ENCODE measurements around the gene GRK3.

GRK3 gene

DNA sequence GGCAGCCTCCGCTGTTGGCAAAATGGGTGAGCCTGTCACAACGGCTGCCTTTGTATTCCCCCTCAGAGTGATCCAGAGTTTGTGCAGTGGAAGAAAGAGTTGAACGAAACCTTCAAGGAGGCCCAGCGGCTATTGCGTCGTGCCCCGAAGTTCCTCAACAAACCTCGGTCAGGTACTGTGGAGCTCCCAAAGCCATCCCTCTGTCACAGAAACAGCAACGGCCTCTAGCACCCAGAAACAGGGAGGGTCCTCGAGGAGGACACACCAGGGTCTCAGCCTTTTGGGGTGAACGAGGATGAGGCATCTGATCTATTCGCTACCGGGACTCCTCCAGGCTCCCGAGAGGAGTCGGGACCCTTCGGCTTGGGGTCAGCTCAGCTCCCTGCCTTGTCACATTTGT is 157.7 kb downstream of the GRK3 start:
- ATAC-seq (replicated peaks) (no peak), DNase-seq (no peak)
- Mint-ChIP-seq H3K9me3 (no peaks in the 10 kb centered on the region), H3K27me3 (no peaks in the 10 kb centered on the region), H3K4me3 (no peak overlapping the region), H3K27ac (no peak overlapping the region), H3K4me1 (no peaks in the 10 kb centered on the region), H3K36me3 (peaks cover 14 to 31% of the 10 kb centered on the region in 2 donors)

DNA sequence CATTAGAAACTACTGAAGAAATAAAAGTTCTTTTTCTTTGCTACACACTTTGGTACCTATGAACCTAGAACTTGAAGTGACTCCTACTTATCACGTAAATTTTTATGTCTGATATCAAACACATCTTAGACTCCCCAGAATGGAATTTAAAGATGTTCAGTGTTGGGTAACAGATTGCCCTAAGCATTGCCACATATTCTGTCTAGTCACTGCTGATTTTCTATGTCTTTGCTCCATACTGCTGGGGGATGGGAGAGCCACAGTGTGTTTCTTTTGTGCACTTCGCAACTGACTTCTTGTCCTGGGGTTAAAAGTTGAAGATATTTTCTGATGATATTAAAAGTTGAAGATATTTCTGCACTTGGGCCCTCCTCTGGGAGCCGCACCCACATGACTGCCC is 158.2 kb downstream of the GRK3 start:
- Mint-ChIP-seq H3K27ac (no peak overlapping the region), H3K36me3 (peaks cover 14 to 31% of the 10 kb centered on the region in 2 donors), H3K9me3 (no peaks in the 10 kb centered on the region), H3K27me3 (no peaks in the 10 kb centered on the region), H3K4me3 (no peak overlapping the region), H3K4me1 (no peaks in the 10 kb centered on the region)
- DNase-seq (no peak), ATAC-seq (replicated peaks) (no peak)

DNA sequence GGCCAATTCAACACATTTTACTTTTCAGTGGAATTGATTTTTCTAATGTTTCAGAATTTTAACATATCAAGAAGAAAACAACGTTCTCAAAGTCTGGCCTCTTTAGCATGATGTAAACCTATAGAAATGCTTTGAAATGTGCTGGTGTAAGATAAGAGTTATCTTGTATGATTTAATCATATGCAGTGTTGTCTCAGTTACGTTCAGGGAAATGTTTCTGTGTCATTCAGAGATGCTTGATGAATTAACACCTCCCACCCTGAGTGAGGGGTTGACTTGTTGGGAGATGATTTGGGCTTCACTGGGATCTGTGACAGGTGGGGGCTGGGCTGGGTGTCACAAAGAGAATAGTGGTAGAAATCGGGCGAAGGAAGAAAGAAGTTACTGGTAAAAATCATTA is 161.8 kb downstream of the GRK3 start:
- H3K4me3 Mint-ChIP-seq, result peak overlapping the region in 1 of 2 donors; percentile 14
- H3K27me3 Mint-ChIP-seq, result no peaks in the 10 kb centered on the region
- no peak for ATAC-seq (replicated peaks)
- peaks cover 18 to 37% of the 10 kb centered on the region in 2 donors for H3K36me3 Mint-ChIP-seq
- H3K27ac Mint-ChIP-seq, result peak overlapping the region; percentile 16
- no peak for DNase-seq
- H3K9me3 Mint-ChIP-seq, result no peaks in the 10 kb centered on the region
- H3K4me1 Mint-ChIP-seq, result peaks cover 10 to 17% of the 10 kb centered on the region in 2 donors

DNA sequence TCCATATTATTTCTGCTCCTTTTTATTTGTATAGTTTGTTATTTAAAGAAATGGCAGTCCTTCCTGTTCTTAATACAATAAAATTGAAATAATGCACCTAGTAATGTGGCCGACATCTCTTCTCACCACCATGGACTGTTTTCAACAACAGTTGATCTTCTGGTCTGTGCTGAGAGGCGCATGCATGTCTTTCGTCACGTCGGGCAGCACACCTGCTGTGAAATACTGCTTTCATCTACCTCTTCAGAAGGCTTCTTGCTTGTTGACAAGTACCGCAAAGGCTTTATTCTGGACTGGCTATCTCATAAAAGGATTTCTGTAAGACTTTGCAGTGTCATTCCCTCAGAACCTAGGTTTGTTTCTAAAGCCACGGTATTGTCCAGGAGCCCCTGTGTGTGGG is 163.6 kb downstream of the GRK3 start:
- H3K27me3 Mint-ChIP-seq, result no peaks in the 10 kb centered on the region
- H3K4me3 Mint-ChIP-seq, result no peak overlapping the region

DNA sequence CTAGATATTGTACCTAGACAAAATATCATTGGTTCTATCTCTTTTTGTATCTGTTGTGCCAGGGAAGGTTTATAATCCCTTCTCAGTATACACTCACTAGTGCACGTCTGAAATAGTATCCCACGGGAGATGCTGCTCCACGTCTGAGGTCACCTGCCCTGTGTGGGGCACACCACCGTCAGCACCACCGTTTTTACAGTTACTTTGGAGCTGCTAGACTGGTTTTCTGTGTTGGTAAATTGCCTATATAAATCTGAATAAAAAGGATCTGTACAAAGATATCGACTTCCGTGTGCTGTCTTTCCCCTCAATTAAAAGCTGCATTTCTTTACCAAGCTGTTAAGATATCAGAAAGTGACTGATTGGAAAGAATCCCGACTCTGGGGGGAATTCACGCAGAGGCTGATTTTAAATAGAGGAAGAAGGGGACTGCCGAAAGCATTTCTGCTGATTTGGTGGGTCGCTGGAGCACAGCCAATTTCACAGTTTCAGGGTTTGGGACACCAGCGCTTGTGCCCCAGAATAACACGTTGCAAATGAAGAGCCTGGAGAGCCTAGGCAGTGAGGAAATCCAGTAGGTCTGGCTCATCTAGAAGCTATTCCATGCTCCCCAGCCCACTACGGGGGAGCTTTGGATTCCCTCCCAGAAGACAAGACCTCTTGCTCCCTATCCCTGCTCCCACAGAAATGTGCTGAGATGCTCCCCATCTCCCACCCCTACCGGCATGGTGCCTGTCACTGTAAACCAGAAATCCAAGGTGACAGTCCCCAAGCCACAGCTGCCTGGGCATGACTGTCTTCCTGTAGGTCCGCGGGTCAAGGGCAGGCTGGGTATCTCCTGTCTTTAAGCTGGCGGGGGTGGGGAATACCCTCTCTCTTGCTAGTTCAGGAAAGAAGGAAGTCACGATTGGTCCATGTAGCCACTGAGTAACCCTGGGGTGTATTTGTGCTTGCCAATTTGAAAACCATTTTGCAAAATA is 164.8 kb downstream of the GRK3 start:
- peak; percentile 57 to 76 for ATAC-seq (replicated peaks)
- Mint-ChIP-seq H3K9me3 (no peaks in the 10 kb centered on the region), H3K4me1 (peaks cover 13 to 17% of the 10 kb centered on the region in 2 donors), H3K36me3 (peaks cover 12 to 27% of the 10 kb centered on the region in 2 donors), H3K27ac (peak overlapping the region; percentile 59), H3K4me3 (no peak overlapping the region), H3K27me3 (no peaks in the 10 kb centered on the region)
- no peak for DNase-seq

More for the DNA sequence above, 163.6 kb downstream of the GRK3 start:
- H3K27ac Mint-ChIP-seq, result no peak overlapping the region
- H3K9me3 Mint-ChIP-seq, result no peaks in the 10 kb centered on the region
- ATAC-seq (replicated peaks), result no peak
- peaks cover 12 to 28% of the 10 kb centered on the region in 2 donors for H3K36me3 Mint-ChIP-seq
- no peak for DNase-seq
- peaks cover 10 to 17% of the 10 kb centered on the region in 2 donors for H3K4me1 Mint-ChIP-seq

DNA sequence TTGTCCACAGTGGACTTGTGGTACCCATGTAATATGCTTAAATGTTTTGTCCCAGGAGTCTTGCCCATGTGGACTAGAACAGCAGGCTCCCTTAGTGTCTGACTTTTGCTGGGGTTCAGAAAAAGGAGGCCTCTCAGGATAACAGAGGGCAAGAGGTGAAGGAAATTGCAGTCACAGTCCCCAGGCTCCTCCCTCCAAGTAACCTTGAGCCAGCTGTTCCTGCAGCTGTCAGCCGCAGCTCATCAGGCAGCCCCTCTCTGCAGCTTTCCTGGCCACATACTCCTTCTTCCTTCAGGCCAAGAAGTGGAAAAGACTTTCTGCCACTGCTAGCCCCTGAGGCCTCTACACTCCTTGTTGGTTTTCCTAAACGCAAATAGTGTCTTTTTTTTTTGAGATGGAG is 171.2 kb downstream of the GRK3 start:
- Mint-ChIP-seq H3K4me3 (no peak overlapping the region), H3K27ac (no peak overlapping the region), H3K36me3 (no peaks in the 10 kb centered on the region), H3K9me3 (no peaks in the 10 kb centered on the region), H3K27me3 (peaks cover 0 to 3% of the 10 kb centered on the region in 2 donors), H3K4me1 (peaks cover 9 to 17% of the 10 kb centered on the region in 2 donors)
- no peak for ATAC-seq (replicated peaks)
- DNase-seq, result no peak

DNA sequence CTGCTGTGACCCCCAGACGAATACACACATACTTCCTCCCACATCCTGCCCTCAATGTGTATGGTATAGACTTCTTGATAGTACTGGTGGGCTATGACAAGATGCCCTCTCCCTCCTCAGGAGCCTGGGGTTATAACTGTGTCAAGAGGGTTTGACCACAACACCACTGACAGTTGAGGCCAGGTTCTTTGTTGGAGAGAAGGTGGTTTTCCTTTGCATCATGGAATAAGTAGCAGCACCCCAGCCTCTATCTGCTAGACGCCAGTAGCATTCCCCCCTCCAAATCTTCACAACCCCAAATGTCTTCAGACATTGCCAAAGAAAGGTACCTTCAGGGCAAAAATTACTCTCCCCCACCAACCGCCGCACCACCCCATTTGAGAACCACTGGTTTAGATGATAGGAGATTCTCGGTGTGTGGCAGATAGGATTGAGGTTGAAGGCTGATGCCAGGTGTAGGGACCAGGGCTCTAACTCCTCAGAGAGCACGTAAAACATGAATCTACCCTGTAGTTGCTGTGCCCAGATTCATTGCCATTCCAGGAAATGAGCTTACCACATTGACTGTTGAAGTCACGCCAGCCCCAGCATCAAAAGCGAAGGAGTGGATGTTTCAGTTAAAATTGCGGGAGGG is 172.0 kb downstream of the GRK3 start:
- Mint-ChIP-seq H3K27me3 (peaks cover 0 to 3% of the 10 kb centered on the region in 2 donors), H3K36me3 (no peaks in the 10 kb centered on the region), H3K27ac (peak overlapping the region; percentile 82), H3K4me1 (peaks cover 9 to 17% of the 10 kb centered on the region in 2 donors), H3K4me3 (peak overlapping the region in 1 of 2 donors; percentile 59), H3K9me3 (no peaks in the 10 kb centered on the region)
- DNase-seq (no peak), ATAC-seq (replicated peaks) (peak; percentile 75 to 82)

DNA sequence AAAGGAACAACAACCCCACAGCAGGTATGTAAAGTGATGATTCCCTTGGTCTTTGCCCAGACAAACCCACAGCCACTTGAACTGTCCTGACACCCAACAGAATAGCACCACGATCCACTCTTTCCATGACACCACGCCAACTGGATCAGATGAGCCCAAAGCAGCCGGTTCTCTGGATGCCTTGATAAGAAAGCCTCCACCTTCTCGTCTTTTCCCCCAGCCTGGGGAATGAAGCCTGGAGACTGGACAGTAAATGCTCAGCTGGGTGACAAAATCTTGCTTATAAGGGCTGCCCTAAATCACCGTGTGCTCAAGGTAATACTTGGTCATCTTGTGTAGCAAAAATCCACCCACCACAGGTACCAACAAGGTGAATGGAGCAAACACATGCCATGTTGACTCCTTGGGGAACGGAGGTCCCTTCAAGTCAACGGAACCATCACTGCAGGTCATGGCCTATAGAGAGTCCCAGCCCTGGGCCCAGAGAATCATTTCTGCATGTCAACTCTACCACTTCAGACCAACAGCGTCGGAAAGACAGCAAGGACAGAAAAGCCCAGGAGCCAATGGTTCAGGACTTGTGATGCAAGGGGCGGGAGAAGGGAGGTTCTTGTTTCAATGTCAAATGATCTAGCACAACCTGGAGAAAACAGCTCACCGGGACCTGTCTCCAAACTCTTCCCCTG is 175.3 kb downstream of the GRK3 start:
- ATAC-seq (replicated peaks) (no peak), DNase-seq (no peak)
- Mint-ChIP-seq H3K9me3 (no peaks in the 10 kb centered on the region), H3K27ac (no peak overlapping the region), H3K4me3 (no peak overlapping the region), H3K36me3 (no peaks in the 10 kb centered on the region), H3K27me3 (peaks cover 0 to 8% of the 10 kb centered on the region in 2 donors), H3K4me1 (peaks cover 6 to 17% of the 10 kb centered on the region in 2 donors)

DNA sequence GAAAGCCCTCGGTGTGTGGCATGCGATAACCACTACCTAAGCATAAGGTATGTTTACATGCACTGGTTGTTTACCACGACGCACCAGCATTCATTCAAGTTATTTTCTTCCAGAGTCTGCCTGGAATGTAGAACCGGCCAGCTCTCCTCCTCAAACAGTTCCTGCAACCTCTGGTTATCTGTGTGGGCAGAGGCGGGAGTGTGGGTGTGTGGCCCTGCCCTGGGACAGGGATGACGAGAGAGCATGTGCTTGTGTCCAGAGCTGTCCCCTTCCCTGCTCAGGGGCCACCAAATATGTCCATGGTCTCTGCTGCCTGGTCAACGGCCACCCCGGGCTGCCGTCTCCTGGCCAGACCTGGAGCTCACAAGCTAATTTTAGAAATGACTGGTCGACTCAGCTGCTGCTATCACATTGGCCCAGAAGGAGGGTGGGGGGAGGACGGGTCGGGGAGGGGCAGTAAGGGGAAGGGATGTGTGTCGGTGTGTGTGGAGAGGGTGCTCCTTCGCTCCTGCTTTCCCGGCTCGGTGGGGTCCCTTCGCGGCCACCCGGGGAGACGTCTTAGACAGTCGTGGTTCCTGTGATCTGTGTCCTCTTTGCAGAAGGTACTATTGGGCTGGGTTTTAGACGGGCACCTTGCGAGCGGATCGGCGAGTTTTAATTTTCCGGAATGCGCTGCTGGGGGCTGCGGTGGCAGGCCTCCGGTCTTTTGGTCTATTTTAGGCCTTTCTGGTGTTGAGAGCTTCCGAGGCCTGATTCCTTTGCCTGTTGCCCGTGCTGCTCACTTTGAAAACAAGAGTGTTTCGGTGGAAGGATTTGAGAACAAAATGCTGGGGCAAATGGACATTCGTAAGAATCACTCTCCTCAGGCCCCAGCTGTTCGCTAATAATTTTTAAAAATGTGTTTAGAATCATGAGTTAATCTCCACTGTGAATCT is 177.5 kb downstream of the GRK3 start, which contains the start of gene MYO18B:
Gene MYO18B, plus strand, starts transcription at position 497 of the 935 bp plus-strand sequence. CDS start 18,905 bp downstream, outside the sequence.
- Mint-ChIP-seq H3K27ac (no peak within 1 kb of the TSS), H3K27me3 (peaks cover 0 to 8% of the 10 kb centered on the region in 2 donors), H3K9me3 (no peaks in the 10 kb centered on the region), H3K4me1 (peaks cover 2 to 7% of the 10 kb centered on the region in 2 donors), H3K4me3 (peak within 1 kb of the TSS in 1 of 2 donors; percentile 52), H3K36me3 (no peaks in the 10 kb centered on the region)
- no peak for ATAC-seq (replicated peaks)
- DNase-seq, result no peak

DNA sequence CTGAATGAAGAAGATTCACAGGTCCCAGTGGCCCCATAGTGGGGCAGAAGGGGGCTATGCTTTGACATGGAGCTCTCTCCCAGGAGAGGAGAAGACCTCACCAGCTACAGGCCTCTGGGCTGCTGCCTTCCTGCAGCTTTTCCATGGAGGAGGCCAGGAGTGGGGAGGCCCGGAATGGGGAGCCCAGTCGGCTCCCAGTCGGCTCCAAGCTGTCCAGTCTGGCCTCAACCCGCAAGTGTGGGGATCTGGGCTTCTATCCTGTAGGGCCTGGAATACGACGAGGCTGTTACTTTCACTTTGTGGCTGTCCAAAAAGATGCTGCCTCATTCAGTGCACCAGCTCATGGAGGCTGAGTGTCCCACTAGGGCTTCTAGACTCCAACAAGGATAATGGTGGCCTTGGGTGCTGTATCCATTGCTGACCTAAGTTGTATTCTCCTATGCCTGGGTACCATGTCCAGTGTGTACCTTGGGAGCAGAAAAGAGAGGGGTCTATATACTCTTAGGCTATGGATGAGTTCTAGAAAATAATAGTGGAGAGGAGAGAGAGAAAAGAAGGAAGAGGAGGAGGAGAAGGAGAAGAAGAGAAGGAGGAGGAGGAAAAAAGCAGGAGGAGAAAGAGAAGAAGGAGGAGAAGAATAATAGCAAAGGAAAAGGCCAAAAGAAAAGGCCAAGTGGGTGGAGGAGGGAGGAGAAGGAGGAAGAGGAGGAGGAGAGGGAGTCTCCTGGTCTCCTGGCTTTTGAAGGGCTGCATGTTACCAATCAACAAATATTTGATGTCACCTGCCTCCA is 178.6 kb downstream of the GRK3 start:
- ATAC-seq (replicated peaks), result no peak
- Mint-ChIP-seq H3K4me1 (no peaks in the 10 kb centered on the region), H3K36me3 (no peaks in the 10 kb centered on the region), H3K4me3 (no peak overlapping the region), H3K27me3 (peaks cover 0 to 8% of the 10 kb centered on the region in 2 donors), H3K27ac (no peak overlapping the region), H3K9me3 (no peaks in the 10 kb centered on the region)
- DNase-seq, result no peak

DNA sequence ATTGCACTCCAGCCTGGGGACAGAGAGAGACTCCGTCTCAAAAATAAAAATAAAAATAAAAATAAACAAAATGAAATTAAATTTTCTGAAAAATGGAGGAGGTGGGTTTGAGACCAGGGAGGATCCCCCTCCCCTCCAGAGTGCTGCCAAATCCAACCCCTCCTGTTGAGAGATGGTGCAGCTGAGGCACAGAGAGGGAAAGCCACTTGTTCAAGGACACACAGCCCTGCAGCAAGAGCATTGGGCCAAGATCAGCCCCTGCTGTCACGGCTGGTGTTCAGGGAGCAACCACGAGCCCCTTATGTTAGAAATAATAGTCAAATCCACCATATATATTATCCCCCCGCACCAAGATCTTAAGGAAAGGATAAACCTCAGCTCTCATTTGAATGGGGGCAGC is 180.2 kb downstream of the GRK3 start:
- Mint-ChIP-seq H3K4me1 (peaks cover 0 to 5% of the 10 kb centered on the region in 2 donors), H3K27me3 (peaks cover 0 to 5% of the 10 kb centered on the region in 2 donors), H3K9me3 (no peaks in the 10 kb centered on the region), H3K4me3 (no peak overlapping the region), H3K27ac (no peak overlapping the region), H3K36me3 (no peaks in the 10 kb centered on the region)
- no peak for ATAC-seq (replicated peaks)
- no peak for DNase-seq

DNA sequence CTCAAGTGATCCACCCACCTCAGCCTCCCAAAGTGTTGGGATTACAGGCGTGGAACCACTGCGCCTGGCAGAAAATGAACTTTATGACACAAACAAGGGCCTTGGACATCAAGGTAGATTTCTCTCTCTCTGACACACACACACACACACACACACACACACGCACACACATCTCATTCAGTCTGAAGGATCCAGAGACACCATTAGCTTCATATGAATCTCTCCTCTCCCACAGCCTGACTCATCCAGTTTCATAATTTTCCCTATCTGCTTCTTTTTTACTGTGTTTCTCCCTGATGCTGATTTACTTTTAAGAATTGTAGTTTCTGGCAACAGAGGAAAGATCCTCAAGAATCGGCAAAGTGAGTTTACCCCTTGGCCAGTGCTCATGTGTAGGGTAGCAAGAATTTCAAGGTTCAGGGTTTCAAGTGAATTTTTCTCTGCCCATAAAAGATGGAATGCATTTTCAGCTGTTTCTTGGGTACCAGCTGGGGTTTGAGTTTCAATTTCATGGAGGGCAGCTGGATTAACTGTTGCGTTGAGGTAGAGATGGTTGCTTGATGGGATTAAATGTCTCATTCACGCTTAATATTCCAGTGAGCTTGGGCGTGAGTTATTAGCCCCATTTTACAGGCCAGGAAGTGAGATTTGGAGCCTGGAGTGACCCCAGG is 181.0 kb downstream of the GRK3 start:
- Mint-ChIP-seq H3K4me1 (peaks cover 0 to 5% of the 10 kb centered on the region in 2 donors), H3K27me3 (peaks cover 0 to 5% of the 10 kb centered on the region in 2 donors), H3K4me3 (no peak overlapping the region), H3K27ac (no peak overlapping the region), H3K9me3 (no peaks in the 10 kb centered on the region), H3K36me3 (no peaks in the 10 kb centered on the region)
- ATAC-seq (replicated peaks) (no peak), DNase-seq (no peak)
